Measurements from ENCODE around the gene CX3CR1.

Gene CX3CR1

DNA sequence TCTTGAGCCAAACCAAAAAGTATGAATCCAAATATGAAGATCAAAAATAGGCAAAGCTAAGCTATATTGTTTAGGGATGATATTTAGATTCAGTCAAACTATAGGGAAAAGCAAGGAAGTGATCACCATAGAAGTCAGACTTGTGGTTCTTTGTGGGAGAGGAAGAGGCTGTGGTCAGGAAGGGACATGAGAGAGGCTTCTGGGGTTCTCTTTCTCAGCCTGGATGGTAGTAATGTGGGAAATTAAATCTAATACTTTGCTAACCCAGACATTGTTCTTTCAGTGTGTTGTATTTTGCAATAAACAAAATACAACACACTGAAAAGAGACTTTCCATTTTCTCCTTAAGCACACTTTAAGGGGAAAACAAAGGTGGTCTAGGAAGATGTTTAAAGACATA, 3.1 kb downstream of the CX3CR1 start:
- DNase-seq (ENCODE audit: low read depth), result no peak
- no peak overlapping the region for H3K4me3 ChIP-seq (ENCODE audit: low read depth, low read length)
- TF ChIP-seq, protein P1, sequence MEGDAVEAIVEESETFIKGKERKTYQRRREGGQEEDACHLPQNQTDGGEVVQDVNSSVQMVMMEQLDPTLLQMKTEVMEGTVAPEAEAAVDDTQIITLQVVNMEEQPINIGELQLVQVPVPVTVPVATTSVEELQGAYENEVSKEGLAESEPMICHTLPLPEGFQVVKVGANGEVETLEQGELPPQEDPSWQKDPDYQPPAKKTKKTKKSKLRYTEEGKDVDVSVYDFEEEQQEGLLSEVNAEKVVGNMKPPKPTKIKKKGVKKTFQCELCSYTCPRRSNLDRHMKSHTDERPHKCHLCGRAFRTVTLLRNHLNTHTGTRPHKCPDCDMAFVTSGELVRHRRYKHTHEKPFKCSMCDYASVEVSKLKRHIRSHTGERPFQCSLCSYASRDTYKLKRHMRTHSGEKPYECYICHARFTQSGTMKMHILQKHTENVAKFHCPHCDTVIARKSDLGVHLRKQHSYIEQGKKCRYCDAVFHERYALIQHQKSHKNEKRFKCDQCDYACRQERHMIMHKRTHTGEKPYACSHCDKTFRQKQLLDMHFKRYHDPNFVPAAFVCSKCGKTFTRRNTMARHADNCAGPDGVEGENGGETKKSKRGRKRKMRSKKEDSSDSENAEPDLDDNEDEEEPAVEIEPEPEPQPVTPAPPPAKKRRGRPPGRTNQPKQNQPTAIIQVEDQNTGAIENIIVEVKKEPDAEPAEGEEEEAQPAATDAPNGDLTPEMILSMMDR (IDR thresholded peaks at IDR 0.05; ENCODE audit: insufficient read depth, low read depth, low read length, missing control alignments), result no peak

DNA sequence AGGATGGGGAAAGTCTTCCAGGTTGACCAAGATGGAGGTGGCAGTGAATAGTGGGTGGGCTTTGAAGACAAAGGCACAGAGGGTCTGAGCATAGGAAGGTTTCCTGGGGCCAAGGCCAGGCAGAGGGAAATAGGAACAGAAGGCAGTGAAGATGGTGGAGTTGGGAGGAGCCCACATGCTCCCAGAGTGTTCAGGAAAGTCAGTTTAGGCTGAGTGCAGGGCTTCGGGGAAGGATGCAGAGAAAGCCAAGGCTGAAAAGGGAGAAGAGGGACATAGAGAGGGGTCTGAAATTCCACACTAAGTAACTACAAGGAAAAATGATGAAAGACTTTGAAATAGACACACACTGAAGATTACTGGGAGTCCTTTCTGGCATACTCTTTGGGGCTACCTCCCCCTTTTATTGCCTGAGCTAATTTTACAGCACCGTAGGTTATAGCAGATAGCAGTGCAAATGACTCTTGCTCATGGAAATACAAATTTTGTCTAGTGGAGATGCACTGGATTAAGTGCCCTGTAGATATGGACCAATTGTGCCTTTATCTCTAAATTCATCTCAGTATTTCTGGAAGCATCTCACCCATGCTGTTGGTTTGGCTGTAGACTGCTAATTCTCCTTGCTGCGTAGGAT, 3.8 kb downstream of the CX3CR1 start:
- TF ChIP-seq, protein P1 (IDR thresholded peaks at IDR 0.05; ENCODE audit: insufficient read depth, low read depth, low read length, missing control alignments), result no peak
- no peak overlapping the region for H3K4me3 ChIP-seq (ENCODE audit: low read depth, low read length)
- no peak for DNase-seq (ENCODE audit: low read depth)

DNA sequence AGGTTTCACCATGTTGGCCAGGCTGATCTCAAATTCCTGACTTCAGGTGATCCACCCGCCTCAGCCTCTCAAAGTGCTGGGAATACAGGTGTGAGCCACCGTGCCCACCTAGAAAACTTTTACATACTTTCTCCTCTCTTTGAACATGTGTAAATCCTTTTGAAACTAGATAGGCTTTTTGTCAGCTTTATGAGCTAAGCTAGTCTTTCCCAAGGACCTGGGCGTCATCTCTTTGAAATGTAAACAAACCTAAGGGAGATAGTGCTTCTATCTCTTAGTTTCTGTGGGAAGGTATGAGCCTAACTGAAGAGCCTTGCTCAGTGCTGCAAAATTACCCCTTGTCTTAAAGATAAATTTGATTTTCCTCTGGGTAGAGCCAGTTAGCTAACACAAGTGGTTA, 4.8 kb downstream of the CX3CR1 start:
- TF ChIP-seq, protein P1 (IDR thresholded peaks at IDR 0.05; ENCODE audit: insufficient read depth, low read depth, low read length, missing control alignments), result no peak
- no peak for DNase-seq (ENCODE audit: low read depth)
- H3K4me3 ChIP-seq (ENCODE audit: low read depth, low read length), result no peak overlapping the region

DNA sequence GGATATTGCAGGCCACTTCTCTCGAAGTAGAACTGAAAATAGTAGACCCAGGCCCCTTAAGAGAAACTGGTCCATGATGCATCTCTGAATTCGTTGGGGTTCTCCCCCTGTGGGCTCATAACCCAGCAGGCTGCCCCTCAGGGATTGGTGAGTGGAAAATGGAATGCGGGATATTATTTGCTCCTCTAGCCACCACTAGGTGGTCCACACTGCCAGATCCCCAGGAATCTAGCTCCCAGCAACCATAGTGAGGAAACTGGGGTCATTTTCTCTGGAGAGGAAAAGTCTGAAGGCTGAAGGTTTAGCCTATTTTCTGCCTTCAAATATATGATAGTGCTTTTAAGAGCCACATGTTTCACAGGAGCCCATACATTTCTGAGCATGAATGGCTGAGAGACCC, 6.7 kb downstream of the CX3CR1 start:
- no peak overlapping the region for H3K4me3 ChIP-seq (ENCODE audit: low read depth, low read length)

DNA sequence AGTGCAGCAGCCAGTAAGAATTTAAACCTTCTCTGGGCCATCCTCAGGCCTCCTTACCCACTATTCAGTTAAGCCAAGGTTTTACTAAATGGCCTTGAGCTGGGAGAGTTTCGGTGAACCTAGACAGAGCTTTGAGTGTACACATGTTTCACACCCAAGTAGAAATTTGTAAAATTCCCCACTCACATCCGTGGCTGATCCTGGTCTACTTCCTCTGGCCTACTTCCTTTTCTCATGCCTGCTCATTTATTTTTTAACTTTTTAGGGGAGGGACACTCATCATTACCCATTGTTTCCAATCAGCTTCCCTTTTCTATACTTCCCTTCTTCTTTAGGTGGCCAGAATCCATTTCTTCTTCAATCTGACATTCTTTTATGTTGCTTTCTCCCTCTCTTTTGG, 7.6 kb downstream of the CX3CR1 start:
- TF ChIP-seq, protein P1 (IDR thresholded peaks at IDR 0.05; ENCODE audit: insufficient read depth, low read depth, low read length, missing control alignments), result no peak
- DNase-seq (ENCODE audit: low read depth), result no peak
- no peak overlapping the region for H3K4me3 ChIP-seq (ENCODE audit: low read depth, low read length)

More for the DNA sequence above, 6.7 kb downstream of the CX3CR1 start:
- no peak for DNase-seq (ENCODE audit: low read depth)
- TF ChIP-seq, protein P1 (IDR thresholded peaks at IDR 0.05; ENCODE audit: insufficient read depth, low read depth, low read length, missing control alignments), result no peak

DNA sequence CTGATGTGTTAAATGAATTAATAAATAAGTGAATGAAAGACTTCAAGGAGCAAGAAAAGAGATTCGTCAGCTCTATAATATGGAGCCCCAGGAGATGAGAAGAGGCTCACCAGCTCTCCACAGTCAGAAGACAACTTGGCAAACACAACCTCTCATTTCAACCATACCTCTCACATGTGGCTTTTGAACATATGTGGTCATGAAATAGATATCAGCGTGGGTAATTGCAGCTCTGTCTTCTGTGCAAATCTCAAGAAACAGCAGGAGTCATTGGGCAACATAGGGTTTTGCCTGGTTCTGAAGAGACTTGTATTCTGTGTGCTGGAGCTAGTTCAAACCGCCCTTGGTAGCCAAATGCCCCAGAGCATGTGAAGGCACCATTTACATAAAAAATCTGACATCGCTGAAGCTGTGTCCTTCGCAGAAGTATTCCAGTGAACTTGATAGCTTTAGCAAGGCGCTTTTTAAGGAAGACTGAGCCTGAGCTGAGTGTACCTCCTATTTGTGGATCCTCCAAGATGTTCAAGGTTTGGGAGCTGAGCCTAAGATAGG, 8.4 kb downstream of the CX3CR1 start:
- no peak for DNase-seq (ENCODE audit: low read depth)
- no peak overlapping the region for H3K4me3 ChIP-seq (ENCODE audit: low read depth, low read length)
- TF ChIP-seq, protein P1 (IDR thresholded peaks at IDR 0.05; ENCODE audit: insufficient read depth, low read depth, low read length, missing control alignments), result no peak

DNA sequence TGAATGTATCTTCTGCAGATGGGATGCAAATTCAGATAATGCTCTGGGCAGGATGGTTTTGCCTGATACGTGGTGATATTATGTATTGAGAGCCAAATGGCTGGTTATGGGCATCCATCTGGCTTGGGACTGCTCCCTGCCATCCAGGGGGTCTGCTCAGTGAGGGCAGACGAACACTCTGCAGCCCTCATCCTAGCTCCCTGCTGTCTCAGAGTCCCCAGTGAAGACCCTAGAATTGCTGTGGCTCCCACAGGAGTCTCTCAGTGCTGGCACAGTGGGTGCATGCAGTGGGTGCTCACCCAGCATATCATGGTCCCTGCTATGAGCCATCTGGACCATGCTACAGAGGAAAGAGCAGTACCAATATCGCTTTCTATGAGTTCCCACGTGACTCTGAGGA, 10.3 kb downstream of the CX3CR1 start:
- no peak overlapping the region for H3K4me3 ChIP-seq (ENCODE audit: low read depth, low read length)
- no peak for DNase-seq (ENCODE audit: low read depth)
- TF ChIP-seq, protein P1 (IDR thresholded peaks at IDR 0.05; ENCODE audit: insufficient read depth, low read depth, low read length, missing control alignments), result no peak

All from GM12865 (cell line).